Colonic mucosa (tissue), 4 donors: ENCODE data around the gene PRSS35. TPM values are rescaled to one million over a fixed set of nuclear protein-coding genes. Genes with fewer than 3 reads are reported as not detected.

ENCODE experiments used
- DNase-seq: peaks from one replicate; pipeline ENCODE4 v3.0.0-alpha.2; 2020
- H3K27ac ChIP-seq: fragments of 200-600 bp; one replicate; pipeline ENCODE4 v1.8.0; 2021
- H3K27me3 ChIP-seq: fragments of 200-600 bp; one replicate; pipeline ENCODE4 v1.8.0; 2021
- H3K36me3 ChIP-seq: fragments of 200-600 bp; one replicate; pipeline ENCODE4 v1.8.0; 2021
- H3K4me1 ChIP-seq: fragments of 200-600 bp; one replicate; pipeline ENCODE4 v1.8.0; 2021; ENCODE audit warnings: mild to moderate bottlenecking
- H3K4me3 ChIP-seq: fragments of 200-600 bp; one replicate; pipeline ENCODE4 v1.8.0; 2021
- H3K9ac ChIP-seq, 2 donors: one replicate each; pipeline ENCODE4 v1.7.0; 2013; ENCODE audit warnings: control low read depth in 2 of 2, low read depth in 2 of 2, low read length in 2 of 2
- H3K9me3 ChIP-seq: fragments of 200-600 bp; one replicate; pipeline ENCODE4 v1.8.0; 2021
- intact Hi-C: fragments of 100-400 bp; cut with DNase I; formaldehyde crosslinking; loops from one replicate; pipeline ENCODE4 v1.14.1; 2022
- total RNA-seq, 2 donors: library from RNA; stranded (reverse); fragmentation: NEBNext Ultra II Directional in 1 of 2; extraction: Animal tissue kit (Norgen Biotek cat#: 25700) in 1 of 2; gene quantifications; one replicate each; pipeline ENCODE4 v1.2.1, GENCODE V29; 2021
- TF ChIP-seq, protein P1 (sequence below): fragments of 200-600 bp; IDR thresholded peaks from one replicate; pipeline ENCODE4 v1.8.0; 2022; ENCODE audit warnings: antibody characterized with exemption, mild to moderate bottlenecking
- donor health status: healthy.
- donor health status: DM: no; HTN: no; CAD: no.
- donor health status: DM: no; HTN: no; CAD: no.

Gene PRSS35
- total RNA-seq, 2 donors from 2014 or later, result 0.11 to 0.22 TPM

DNA sequence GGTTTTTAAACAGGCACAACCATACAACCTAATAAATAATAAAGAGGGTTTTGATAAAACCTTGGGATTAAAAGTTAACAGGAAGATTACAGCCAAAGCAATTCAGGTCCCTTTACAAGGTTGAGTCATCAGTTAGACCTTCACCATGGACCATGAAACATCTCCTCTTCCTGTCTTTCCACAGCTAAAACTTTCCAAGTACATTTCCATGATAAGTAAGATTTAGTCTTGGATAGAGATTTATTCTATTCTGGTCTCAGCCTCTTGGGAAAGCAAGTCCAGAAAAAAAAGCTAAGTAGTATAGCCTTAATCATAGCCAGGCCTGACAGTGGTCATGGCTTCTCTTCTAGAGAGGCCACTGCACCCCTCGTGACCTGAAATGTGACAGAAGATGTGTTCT lies 2.9 kb upstream of the PRSS35 start:
- intact Hi-C loops, result no loop called here
- TF ChIP-seq, protein P1, sequence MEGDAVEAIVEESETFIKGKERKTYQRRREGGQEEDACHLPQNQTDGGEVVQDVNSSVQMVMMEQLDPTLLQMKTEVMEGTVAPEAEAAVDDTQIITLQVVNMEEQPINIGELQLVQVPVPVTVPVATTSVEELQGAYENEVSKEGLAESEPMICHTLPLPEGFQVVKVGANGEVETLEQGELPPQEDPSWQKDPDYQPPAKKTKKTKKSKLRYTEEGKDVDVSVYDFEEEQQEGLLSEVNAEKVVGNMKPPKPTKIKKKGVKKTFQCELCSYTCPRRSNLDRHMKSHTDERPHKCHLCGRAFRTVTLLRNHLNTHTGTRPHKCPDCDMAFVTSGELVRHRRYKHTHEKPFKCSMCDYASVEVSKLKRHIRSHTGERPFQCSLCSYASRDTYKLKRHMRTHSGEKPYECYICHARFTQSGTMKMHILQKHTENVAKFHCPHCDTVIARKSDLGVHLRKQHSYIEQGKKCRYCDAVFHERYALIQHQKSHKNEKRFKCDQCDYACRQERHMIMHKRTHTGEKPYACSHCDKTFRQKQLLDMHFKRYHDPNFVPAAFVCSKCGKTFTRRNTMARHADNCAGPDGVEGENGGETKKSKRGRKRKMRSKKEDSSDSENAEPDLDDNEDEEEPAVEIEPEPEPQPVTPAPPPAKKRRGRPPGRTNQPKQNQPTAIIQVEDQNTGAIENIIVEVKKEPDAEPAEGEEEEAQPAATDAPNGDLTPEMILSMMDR, result no peak
- H3K4me3 ChIP-seq, result no peak overlapping the region
- DNase-seq, result no peak
- H3K27ac ChIP-seq, result no peak overlapping the region
- no peaks in the 10 kb centered on the region for H3K4me1 ChIP-seq
- H3K27me3 ChIP-seq, result no peaks in the 10 kb centered on the region
- no peaks in the 10 kb centered on the region for H3K36me3 ChIP-seq
- no peaks in the 10 kb centered on the region for H3K9me3 ChIP-seq
- H3K9ac ChIP-seq, result no peak overlapping the region

DNA sequence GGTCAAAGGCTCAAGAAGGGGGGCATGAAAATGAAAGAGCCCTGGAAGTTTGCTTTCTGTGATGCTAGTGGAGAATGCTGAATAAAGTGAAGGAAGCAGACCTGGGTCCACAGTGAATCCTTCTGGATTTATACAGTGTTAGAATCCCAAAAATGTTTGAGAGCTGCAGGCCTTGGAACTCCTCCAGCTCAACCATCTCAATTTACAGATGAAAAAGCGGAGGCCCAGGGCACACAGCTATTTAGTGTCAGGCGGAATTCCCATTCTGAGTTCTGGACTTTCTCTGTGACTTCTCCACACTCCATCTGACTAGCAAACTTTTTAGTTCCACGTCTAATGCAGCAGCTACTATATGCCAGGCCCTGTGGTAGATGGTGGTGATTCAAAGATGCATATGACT lies 1.5 kb upstream of the PRSS35 start:
- TF ChIP-seq, protein P1, result no peak
- no peak overlapping the region for H3K9ac ChIP-seq

DNA sequence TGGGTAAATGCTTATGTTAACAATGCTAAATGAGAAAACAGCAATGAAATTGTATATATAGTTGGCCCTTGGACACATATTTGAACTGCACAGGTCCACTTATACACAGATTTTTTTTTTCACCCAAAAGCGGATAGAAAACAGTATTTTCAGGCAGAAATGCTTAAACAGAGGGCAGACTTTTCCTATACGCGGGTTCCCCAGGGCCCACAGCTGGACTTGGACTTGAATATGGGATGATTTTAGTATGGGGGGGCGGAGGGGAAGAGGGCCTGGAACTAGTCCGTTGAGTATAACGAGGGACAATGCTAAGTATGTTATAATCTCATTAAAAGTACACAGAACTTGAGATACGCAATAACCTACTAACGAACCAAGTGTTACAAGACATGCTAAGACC lies 1.1 kb upstream of the PRSS35 start:
- H3K9me3 ChIP-seq, result no peaks in the 10 kb centered on the region
- H3K27me3 ChIP-seq, result no peaks in the 10 kb centered on the region
- no peaks in the 10 kb centered on the region for H3K4me1 ChIP-seq
- intact Hi-C loops, result loop anchor here (10.0 kb wide), 1 partner anchor 436 kb away; no protein-coding TSS in a partner anchor
- H3K36me3 ChIP-seq, result no peaks in the 10 kb centered on the region
- H3K27ac ChIP-seq, result no peak overlapping the region
- TF ChIP-seq, protein P1, result no peak
- DNase-seq, result no peak
- no peak overlapping the region for H3K4me3 ChIP-seq
- no peak overlapping the region for H3K9ac ChIP-seq

More for the DNA sequence above, 1.5 kb upstream of the PRSS35 start:
- no peaks in the 10 kb centered on the region for H3K36me3 ChIP-seq
- DNase-seq, result no peak
- H3K27ac ChIP-seq, result no peak overlapping the region
- no peaks in the 10 kb centered on the region for H3K4me1 ChIP-seq
- H3K4me3 ChIP-seq, result no peak overlapping the region
- H3K27me3 ChIP-seq, result no peaks in the 10 kb centered on the region
- H3K9me3 ChIP-seq, result no peaks in the 10 kb centered on the region
- intact Hi-C loops, result loop anchor here (10.0 kb wide), 1 partner anchor 436 kb away; no protein-coding TSS in a partner anchor

DNA sequence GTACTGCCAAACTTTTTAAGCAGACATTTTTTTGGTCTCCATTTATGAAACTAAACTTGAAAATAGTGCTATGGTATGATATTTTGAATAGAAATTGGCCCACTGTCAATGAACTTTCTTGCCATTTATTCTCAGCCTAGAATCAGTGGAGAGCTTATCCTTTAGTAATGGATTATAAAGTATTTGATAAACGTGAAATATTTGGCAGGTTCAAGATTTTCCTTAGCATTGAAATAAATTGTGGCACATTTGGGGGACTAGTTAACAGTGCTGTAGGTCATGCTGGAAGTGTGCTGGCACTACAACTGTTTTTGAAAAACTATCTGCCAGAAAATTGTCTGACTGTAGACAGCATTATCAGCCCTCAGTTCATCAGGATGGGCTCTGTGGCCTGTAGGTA lies 2.1 kb downstream of the PRSS35 start:
- intact Hi-C loops, result loop anchor here (2.0 to 10.0 kb wide), 3 partner anchors 96 to 440 kb away; no protein-coding TSS in a partner anchor
- Histone ChIP-seq H3K9ac (no peak overlapping the region), H3K27ac (no peak overlapping the region), H3K27me3 (no peaks in the 10 kb centered on the region), H3K9me3 (no peaks in the 10 kb centered on the region), H3K4me3 (no peak overlapping the region), H3K36me3 (no peaks in the 10 kb centered on the region), H3K4me1 (no peaks in the 10 kb centered on the region)
- TF ChIP-seq, protein P1, result no peak
- no peak for DNase-seq

DNA sequence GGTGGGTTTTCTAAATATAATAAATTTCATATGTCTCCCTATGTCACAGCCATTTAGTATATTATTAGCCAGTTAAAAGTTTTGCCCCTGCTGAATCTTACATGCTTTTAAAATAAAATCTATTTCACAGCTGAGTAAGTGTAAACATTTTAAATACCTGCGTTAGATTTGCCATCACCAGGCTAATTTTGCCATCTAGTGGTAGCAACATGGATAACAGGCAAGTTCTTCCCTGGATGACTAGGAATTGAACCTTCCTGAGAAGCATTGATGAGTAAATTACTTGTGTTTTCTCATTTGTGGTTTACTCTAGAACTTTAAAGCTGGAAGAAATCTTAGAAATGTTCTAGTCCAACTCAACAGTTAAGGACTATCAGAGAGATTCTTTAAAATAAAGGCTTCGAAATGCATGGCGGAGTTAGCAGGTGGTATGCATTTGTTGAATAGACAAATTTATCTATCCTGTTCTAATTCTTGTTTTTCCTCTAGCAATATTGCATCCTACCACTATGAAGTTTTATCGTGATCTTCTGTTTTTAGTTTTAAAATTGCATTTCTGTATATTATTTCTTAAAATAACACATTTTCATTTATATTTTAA lies 2.6 kb downstream of the PRSS35 start:
- no peaks in the 10 kb centered on the region for H3K27me3 ChIP-seq
- peak; percentile 42 for DNase-seq
- intact Hi-C loops, result loop anchor here (2.0 to 10.0 kb wide), 3 partner anchors 96 to 440 kb away; no protein-coding TSS in a partner anchor
- TF ChIP-seq, protein P1, result peak; percentile 74
- no peaks in the 10 kb centered on the region for H3K9me3 ChIP-seq
- no peak overlapping the region for H3K9ac ChIP-seq
- H3K4me1 ChIP-seq, result no peaks in the 10 kb centered on the region
- no peak overlapping the region for H3K4me3 ChIP-seq
- H3K36me3 ChIP-seq, result no peaks in the 10 kb centered on the region
- H3K27ac ChIP-seq, result no peak overlapping the region
